ENCODE data around the gene MTHFD2. TPM values are rescaled to one million over a fixed set of nuclear protein-coding genes. Genes with fewer than 3 reads are reported as not detected.

The MTHFD2 gene
- total RNA-seq, 1 donor from 2014 or later, result 293 TPM

- no peak overlapping the region for H3K4me3 Mint-ChIP-seq (ENCODE audit: unreplicated experiment)
- peaks cover 9% of the 10 kb centered on the region for H3K4me1 Mint-ChIP-seq (ENCODE audit: low read depth, unreplicated experiment)
- peaks cover 7% of the 10 kb centered on the region for H3K27me3 Mint-ChIP-seq (ENCODE audit: unreplicated experiment)
- peaks cover 10% of the 10 kb centered on the region for H3K36me3 Mint-ChIP-seq (ENCODE audit: unreplicated experiment)
- H3K27ac Mint-ChIP-seq (ENCODE audit: unreplicated experiment), result no peak overlapping the region
- H3K9me3 Mint-ChIP-seq (ENCODE audit: unreplicated experiment), result no peaks in the 10 kb centered on the region
- peak; percentile 40 for DNase-seq
- peak; percentile 80 for TF ChIP-seq CTCF (IDR thresholded peaks at IDR 0.05; ENCODE audit: partially characterized antibody, unreplicated experiment)
Observed at GRCh38 chr2:74250189-74250631, 51.8 kb downstream of the MTHFD2 start.

- H3K27me3 Mint-ChIP-seq (ENCODE audit: unreplicated experiment), result peaks cover 7% of the 10 kb centered on the region
- no peaks in the 10 kb centered on the region for H3K9me3 Mint-ChIP-seq (ENCODE audit: unreplicated experiment)
- H3K36me3 Mint-ChIP-seq (ENCODE audit: unreplicated experiment), result peaks cover 7% of the 10 kb centered on the region
- no peak overlapping the region for H3K27ac Mint-ChIP-seq (ENCODE audit: unreplicated experiment)
- TF ChIP-seq CTCF (IDR thresholded peaks at IDR 0.05; ENCODE audit: partially characterized antibody, unreplicated experiment), result no peak
- no peak for DNase-seq
- H3K4me1 Mint-ChIP-seq (ENCODE audit: low read depth, unreplicated experiment), result peaks cover 9% of the 10 kb centered on the region
- H3K4me3 Mint-ChIP-seq (ENCODE audit: unreplicated experiment), result no peak overlapping the region
Observed at GRCh38 chr2:74252036-74252435, 53.6 kb downstream of the MTHFD2 start.

GRCh38 chr2:74252862-74253261 lies 54.4 kb downstream of the MTHFD2 start:
- peaks cover 9% of the 10 kb centered on the region for H3K4me1 Mint-ChIP-seq (ENCODE audit: low read depth, unreplicated experiment)
- peaks cover 4% of the 10 kb centered on the region for H3K36me3 Mint-ChIP-seq (ENCODE audit: unreplicated experiment)
- no peak for TF ChIP-seq CTCF (IDR thresholded peaks at IDR 0.05; ENCODE audit: partially characterized antibody, unreplicated experiment)
- H3K9me3 Mint-ChIP-seq (ENCODE audit: unreplicated experiment), result no peaks in the 10 kb centered on the region
- H3K27ac Mint-ChIP-seq (ENCODE audit: unreplicated experiment), result no peak overlapping the region
- H3K4me3 Mint-ChIP-seq (ENCODE audit: unreplicated experiment), result no peak overlapping the region
- no peak for DNase-seq
- H3K27me3 Mint-ChIP-seq (ENCODE audit: unreplicated experiment), result peaks cover 4% of the 10 kb centered on the region

GRCh38 chr2:74253306-74253970 lies 55.0 kb downstream of the MTHFD2 start:
- peaks cover 9% of the 10 kb centered on the region for H3K4me1 Mint-ChIP-seq (ENCODE audit: low read depth, unreplicated experiment)
- no peak overlapping the region for H3K4me3 Mint-ChIP-seq (ENCODE audit: unreplicated experiment)
- no peak overlapping the region for H3K27ac Mint-ChIP-seq (ENCODE audit: unreplicated experiment)
- peaks cover 2% of the 10 kb centered on the region for H3K27me3 Mint-ChIP-seq (ENCODE audit: unreplicated experiment)
- no peak for DNase-seq
- peaks cover 3% of the 10 kb centered on the region for H3K36me3 Mint-ChIP-seq (ENCODE audit: unreplicated experiment)
- H3K9me3 Mint-ChIP-seq (ENCODE audit: unreplicated experiment), result no peaks in the 10 kb centered on the region
- TF ChIP-seq CTCF (IDR thresholded peaks at IDR 0.05; ENCODE audit: partially characterized antibody, unreplicated experiment), result no peak

- H3K27ac Mint-ChIP-seq (ENCODE audit: unreplicated experiment), result no peak overlapping the region
- H3K4me3 Mint-ChIP-seq (ENCODE audit: unreplicated experiment), result no peak overlapping the region
- no peaks in the 10 kb centered on the region for H3K9me3 Mint-ChIP-seq (ENCODE audit: unreplicated experiment)
- H3K27me3 Mint-ChIP-seq (ENCODE audit: unreplicated experiment), result no peaks in the 10 kb centered on the region
- TF ChIP-seq CTCF (IDR thresholded peaks at IDR 0.05; ENCODE audit: partially characterized antibody, unreplicated experiment), result no peak
- no peaks in the 10 kb centered on the region for H3K36me3 Mint-ChIP-seq (ENCODE audit: unreplicated experiment)
- peaks cover 5% of the 10 kb centered on the region for H3K4me1 Mint-ChIP-seq (ENCODE audit: low read depth, unreplicated experiment)
- DNase-seq, result no peak
Observed at GRCh38 chr2:74253971-74254310, 55.5 kb downstream of the MTHFD2 start.

Data from glutamatergic neuron (in vitro differentiated cells).